HG03520 (cell line): ENCODE results near the gene LGI2.

Source experiments
- ATAC-seq: cut with Tn5 transposase; IDR thresholded peaks from one replicate; pipeline ENCODE4 v1.9.1; 2021; ENCODE audit warnings: mild to moderate bottlenecking, moderate library complexity; ENCODE audit not compliant: unreplicated experiment

Gene LGI2

DNA sequence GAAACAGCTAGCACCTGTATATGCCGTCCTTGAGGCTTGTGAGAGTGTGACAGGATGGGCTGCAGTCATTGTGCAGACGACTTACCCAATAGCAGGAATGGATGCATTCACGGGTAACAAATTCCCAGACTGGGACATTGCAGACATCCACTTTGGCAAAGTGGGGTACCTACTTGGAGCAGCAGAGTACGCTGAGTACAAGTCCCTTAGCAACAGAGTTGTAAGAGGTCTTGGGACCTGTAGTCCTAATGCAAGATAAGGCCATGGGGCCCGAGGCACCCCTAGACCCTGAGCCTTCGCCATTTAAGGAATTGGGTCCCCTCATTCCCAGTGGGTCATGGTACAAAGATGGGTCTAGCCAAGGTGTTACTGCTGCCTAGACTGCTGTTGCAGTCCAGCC, 62.5 kb downstream of the LGI2 start:
- no peak for ATAC-seq

DNA sequence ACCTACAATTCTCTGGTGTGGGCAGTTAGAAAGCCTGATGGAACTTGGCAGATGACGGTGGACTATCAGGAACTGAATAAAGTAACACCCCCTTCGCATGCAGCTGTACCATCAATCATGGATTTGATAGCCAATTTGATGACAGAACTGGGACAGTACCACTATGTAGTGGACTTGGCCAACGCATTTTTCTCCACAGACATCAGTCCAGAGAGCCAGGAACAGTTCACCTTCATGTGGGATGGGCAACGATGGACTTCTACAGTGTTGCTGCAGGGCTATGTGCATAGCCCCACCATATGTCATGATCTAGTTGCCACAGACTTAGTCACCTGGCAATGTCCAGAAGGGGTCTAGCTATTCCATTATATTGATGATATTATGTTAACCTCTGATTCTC, 63.4 kb downstream of the LGI2 start:
- ATAC-seq: no peak

- ATAC-seq: no peak
These were observed 64.7 kb downstream of the LGI2 start for GRCh38 chr4:24966076-24966475.

- ATAC-seq: no peak
These were observed 65.1 kb downstream of the LGI2 start for GRCh38 chr4:24965627-24966026.

DNA sequence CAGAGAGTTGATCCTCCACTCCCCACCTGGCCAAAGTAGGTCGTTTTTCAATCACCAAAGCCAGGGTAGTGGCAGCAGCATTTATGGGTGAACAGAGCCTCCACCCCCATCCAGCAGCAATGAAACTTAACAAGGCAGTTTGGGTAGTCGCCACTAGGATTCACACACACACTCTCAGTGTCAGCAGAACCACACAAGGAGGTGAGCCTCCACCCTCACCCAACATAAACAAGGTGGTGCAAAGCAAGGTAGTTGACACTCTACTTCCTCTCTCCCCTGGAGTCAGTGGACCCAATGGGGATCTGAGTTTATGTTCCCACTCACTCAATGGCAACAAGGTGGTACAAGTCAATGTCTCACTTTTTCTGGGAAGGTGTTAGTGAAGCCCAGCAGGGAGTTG, 67.5 kb downstream of the LGI2 start:
- ATAC-seq: no peak

GRCh38 chr4:24957886-24958285, 72.9 kb downstream of the LGI2 start:
- ATAC-seq: no peak

GRCh38 chr4:24956763-24957162, 74.0 kb downstream of the LGI2 start:
- ATAC-seq: no peak

GRCh38 chr4:24956091-24956490, 74.7 kb downstream of the LGI2 start:
- ATAC-seq: no peak

DNA sequence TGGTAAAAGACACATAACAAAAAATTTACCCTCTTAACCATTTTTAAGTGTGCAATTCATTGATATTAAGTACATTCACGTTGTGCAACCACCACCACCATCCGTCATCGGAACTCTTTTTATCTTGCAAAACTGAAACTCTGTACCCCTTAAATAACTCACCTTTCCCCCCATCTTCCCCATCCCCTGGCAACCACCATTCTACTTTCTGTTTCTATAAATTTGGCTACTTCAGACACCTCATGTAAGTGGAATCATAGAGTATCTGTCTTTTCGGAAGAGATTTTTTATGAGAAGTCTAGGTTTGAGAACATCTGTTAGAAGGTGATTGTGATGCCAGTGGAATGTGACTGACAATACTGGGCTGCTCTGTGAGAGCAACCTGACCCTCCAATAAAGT, 78.1 kb downstream of the LGI2 start:
- no peak for ATAC-seq

DNA sequence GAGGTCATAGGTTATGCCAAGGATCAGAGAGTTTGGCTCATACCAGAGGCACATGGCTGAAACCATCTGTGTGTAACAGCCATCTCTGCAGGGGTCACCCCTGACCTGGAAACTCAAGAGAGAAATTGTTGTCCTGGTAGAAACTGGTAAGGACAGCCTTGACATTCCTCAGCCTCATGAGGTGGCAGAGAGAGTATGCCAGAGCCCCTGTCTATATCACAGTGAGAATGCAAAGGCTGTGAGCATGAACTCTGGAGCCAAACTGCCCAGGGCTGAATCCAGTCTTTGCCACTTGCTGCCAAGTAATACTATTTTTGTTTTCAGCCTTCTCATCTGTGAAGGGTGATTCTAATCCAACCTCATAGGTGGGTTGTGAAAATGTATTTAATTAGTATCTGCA, 80.8 kb downstream of the LGI2 start:
- ATAC-seq: no peak
